ENCODE data around the gene KCTD21.

The KCTD21 gene

DNA sequence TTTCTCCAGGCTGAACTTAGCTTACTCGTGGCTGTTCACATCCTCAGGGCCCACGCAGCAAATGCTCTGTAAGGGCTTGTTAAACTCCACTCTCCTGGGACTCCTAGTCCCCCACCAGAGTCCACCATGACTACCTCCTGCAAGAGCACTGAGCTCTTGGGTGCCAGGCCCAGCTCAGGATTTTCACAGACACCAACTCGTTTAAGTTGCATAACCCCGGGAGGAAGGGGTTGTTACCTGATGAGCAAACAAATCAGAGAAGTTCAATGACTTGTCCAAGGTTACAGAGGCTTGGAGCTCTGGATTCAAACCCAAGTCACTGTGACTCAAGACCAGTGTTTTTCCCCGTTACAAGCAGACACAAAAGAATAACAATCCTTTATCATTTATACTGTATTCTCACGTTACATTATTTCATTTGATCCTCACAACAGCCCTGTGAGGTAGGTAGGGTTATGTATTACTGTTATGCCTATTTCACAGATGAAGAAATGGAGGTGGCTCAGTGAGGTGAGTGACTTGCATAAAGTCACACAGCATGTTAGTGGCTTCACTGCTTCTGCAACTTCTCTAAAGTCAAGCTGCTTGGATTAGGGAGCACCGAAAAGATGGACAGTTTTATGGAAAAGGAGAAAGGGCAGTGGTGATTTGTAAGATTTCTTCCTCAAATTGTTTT, 17.4 kb downstream of the KCTD21 start:
- no peak for DNase-seq

DNA sequence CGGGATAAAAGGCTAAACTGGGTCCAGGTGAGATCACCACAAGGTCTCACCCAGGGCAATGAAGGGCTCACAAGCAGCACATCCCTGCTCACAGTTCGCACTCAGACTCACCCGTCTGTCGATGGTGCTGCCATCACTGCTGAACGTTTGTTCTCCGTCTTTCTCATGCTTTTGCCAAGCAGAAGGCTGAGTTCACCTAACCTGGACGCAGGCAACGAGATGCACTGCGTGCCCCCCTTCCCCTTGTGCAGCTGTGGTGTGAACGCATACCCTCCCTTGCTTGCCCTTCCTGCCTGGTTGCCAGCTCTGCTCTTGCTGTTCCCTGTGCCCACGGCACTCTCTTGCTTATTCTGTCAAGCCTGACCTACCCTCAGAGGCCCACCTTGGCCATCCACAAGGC, 18.0 kb downstream of the KCTD21 start:
- DNase-seq, result no peak

DNA sequence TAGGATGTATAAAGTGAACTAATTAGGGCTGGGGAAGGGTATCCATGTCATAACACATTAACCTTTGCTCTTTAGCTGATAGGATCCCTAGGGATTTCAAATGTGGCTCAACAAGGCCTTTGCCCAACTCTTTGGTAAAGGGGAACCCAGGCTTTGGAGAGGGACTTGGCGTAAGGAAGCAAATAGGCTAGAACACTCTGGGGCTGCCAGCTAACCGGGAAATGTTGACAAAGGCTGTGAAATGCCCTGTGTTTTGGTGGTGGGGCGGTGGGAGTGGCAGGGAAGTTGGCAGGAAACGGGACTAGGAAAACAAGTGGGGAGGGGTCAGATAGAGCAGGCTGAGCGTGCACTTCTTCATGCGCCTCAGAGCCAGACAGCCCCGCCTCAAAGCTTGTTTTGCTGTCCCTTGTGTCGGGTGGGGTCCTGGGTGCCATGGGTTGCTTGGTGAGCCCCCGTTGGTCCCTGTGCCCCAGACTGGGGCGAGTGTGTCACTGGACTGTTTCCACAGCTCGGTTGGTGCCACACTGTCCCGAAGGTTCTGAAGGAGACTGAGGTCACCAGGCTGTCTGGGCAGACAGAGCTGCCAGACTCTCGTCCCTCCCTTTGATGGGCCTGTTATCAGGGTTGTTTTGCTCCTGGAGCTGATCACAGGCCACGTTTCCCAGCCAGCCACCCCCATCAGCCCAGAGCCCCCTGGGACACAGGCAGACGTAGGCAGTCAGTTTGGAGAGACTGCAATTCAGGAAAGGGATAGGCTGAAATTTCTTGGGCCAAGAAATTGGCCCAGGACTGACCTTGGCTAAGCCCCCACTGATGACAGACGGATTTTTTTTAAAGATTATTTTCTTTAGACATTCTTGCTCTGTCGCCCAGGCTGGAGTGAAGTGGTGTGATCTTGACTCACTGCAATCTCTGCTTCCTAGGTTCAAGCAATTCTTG, 19.6 kb downstream of the KCTD21 start:
- DNase-seq, result no peak

DNA sequence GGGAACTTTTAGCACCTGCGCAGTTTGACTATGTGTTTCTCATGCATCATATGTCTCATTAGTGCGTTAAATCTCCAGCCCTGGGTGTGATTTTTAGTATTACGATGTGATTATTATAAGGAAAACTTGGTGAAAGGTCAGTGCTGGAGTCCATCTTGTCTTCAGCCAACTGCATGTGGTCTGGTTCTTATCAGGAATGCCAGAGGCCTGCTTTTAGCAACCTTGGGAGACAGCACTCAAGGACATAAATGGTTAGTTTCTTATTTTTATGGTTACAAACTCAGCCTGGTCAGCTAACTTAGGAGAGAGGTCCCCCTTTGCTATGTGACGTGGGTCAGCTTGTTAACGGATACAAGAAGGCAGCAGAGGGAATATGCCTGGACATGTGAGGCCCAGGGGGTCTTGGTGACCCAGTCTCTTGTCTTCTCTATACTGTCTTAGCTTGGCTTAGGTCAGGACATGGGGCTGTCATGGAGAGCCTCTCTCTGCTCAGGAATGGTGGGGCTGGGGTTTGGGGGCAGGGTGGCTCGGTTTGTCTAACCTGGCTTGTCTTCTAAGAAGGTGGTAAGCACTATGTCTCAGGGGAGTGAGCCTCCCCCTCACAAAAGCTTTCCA, 21.5 kb downstream of the KCTD21 start:
- no peak for DNase-seq

DNA sequence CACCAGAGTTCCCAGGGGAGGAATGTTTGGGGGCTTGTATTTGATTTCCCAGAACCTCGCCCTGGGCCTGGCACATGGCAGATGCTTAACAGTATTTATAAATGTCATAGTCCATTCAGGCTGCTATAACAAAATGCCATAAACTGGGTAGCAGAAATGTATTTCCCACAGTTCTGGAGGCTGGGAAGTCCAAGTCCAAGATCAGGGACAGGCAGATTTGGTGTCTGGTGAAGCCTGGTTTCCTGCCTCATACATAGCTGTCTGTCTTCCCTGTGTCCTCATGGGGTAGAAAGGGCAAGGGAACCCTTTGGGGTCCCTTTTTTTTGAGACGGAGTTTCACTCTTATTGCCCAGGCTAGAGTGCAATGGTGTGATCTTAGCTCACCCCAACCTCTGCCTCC, 24.0 kb downstream of the KCTD21 start:
- DNase-seq, result no peak

DNA sequence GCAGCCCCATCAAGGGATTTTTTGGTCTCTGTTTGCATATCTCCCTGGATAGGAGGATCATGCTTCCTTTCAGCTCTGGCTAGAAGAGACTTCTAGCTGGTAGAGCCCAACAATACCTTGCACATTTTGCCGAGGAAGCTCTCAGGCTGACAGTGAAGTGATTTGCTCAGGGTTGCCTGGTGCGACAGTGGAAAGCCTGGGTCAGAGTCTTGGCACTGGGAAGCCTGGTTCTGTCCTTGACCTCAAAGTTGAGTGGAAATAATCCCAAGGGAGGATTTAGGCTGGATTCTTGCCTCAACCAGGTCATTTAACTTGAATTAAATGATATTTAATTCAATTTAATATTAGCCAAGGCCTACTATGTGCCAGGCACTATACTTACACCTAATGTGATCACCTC, 24.6 kb downstream of the KCTD21 start:
- no peak for DNase-seq

DNA sequence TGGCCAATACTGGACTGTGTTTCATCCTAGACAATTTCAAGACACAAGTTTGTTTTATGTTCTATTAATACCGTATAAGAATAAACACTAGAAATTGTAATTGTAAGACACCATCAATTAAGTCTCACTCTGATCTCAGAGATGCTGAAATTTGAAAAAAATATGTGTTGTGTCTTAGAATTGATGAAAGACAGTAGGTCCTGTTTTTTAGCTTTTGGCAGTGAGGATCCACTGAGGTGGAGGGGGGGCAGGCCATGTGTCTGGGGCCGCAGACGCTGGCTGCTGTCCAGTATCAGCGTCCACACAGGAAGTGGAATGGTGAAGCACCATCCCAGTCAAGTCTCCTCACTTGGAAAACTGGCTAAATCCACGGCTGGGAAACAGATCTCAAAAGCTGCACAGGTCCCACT, 26.5 kb downstream of the KCTD21 start:
- DNase-seq, result no peak

DNA sequence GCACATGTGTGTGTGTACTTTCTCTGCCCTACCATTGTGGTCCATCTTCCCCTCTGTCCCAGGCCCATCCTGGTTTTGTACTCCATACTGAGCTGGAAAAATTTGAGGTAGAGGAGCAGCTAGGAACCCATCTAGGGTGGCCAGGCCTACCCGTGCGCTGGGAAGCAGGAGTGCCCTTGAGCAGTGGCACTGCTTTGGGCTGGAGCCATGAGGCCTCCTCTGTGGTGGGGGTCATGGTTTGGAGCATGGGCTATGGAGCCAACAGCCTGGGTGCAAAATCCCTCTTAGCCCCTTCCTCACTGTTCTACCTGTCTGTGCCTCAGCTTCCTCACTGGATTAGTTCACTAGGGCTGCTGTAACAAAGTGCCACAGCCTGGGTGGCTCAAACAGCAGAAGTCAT, 27.1 kb downstream of the KCTD21 start:
- DNase-seq, result no peak

DNA sequence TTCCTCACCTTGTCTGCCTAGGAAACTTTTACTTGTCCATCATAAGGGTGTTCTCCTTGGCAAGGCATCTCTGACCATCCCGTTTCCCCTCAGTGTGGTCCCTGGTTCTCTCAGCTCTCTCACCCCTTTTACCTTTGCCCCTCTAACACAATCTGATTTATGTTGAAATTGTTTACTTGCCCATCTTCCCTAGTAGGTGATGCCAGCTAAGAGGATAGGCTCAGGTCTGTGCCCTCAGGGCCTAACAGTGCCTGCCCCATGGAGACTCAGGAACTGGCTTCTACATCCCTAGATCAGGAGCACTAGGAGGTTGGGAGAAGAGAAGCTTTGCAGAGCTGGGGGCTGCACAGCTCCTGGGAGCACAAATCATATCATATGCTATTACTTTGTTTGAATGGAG, 27.9 kb downstream of the KCTD21 start:
- no peak for DNase-seq

DNA sequence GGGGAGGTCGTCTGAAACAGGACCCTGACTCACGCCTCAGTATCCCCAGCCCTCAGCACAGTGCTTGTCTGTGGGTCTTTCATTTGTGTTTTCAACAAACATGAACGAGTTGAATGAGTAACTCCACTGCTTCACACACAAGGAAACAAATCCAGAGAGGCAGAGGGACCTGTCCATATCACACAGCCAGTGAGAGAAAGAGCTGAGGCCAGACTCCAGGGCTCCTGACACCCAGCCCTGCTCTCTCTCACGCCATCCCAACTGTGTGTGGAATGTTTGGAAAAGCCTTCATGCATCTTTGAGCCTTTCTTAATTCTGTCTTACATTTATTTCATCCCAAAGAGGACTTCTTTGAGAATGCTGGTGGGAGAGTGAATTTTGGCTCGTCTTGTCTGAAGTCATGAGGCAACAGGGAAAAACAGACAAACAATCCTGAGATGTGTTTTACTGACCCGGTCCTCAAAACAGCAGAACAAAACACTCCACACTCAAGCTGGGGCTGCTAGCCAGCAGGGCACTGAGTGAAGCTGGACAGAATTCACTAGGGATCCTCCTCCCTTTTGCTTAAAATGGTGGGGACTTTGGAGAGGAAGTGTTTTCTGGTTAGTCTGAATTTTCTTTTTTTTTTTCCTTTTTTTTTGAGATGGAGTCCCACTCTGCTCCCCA, 29.3 kb downstream of the KCTD21 start:
- DNase-seq, result no peak

DNA sequence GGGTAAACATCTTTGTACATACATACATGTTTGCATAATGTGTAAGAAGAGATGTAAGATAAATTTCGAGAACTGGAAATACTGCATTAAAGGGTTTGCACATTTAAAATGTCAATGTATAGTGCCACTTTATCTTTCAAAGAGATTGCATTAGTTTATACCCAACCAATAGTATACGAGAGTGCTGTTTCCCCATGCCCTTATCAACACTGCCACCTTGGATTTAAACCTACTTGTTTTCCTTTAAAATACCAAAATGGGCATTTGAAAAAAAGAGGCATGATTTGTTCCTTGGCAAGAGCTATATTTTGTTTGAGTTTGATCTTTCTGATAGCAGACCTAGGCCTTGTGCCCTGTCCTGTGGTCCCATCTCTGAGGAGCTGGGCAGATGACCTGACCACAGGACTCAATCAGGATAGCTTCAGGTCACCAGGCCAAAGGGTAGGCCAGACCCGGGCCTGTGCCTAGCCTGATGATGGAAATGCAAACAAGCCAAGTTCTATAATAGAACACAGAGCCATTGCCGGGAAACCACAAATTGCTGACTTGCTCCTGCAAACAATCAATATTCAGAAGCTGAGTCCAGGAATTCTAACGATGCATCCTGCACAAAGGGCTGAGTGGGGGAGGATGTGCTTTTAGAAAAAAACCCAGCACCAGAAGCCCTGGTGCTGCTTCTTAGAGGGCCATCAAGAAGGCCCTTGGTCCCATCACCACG, 32.1 kb downstream of the KCTD21 start:
- DNase-seq, result no peak

DNA sequence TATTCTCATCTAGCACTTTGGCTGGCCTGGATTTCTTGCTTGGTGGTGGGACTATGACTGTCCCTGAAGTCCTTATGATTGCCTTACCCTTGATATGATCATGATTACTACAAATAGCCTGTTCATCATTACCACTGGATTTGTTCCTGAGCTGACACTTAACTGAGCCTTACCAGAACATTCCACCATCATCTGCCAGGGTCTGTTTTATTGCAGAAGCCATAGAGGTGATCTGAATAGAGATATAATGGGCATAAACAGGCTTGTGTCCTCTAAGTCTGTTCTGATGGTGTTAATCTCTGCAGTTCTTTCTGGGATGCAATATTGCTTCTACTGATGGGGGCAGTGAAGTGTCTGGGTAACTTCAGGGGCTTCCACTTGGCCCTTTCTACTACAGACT, 36.6 kb downstream of the KCTD21 start:
- no peak for DNase-seq

DNA sequence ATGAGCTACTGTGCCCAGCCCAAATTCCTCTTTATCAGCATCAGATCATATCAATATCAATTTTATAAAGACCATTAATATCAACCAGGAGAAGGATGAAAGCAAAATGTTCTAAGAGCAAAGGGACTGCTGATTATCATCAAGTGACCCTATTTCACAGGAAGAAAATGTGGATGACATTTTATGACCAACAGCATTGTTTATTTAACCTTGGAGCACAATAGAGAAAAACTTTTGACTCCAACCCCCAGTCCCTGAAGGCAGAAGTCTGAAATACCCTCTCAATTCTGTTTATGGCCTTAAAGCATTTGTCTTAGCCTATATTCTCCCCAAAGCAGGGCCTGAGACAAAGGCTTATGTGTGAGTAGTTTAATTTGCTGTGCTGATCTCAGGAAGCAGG, 37.7 kb downstream of the KCTD21 start:
- DNase-seq, result no peak

DNA sequence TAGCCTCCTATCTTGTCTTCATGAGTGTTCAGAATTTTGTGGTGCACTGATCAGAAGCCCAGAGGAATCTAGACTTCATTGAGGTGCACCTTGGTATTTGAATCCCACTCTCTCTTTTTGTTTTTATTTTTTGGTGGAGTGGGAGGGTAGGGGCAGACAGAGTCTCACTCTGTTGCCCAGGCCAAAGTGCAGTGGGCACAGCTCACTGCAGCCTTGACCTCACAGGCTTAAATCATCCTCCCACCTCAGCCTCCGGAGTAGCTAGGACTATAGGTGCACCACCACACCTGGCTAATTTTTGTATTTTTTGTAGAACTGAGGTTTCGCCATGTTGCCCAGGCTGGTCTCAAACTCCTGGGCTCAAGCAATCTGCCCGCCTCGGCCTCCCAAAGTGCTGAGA, 38.1 kb downstream of the KCTD21 start:
- no peak for DNase-seq

DNA sequence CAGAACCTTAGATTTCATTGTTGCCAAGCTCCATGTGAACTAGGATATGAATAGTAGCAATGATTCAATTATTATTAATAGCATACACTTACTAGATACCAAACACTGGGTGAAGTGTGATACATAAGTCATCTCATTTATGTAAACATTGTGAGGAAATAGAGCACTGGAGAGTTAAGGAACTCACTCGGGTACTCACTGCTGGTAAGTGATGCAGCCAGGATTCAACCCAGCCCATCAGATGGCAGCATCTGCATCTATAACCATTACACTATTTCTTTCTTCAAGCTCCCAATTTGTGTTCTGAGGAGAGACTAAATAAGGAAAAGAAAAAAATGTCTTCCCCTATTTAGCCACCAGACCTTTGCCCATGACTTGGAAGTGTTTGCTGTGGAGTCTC, 38.8 kb downstream of the KCTD21 start:
- no peak for DNase-seq

DNA sequence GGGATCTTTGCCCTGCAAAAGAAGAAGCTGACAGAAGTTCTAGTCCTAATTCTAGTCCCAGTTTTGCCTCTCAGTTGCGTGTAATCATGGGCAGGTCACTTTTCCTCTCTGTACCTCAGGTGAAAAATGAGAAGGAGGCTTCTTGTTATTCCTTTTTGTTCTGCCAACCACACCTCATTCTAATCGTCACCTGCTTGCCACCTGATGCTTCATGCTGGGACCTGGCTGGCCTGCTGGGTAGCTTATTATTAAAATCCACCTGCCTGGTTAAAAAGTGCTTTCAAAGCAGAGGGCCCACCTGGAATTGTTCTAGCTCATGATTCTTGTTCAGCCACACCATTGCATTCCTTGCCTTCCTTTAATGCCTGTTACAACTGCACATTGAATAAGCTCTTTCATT, 40.6 kb downstream of the KCTD21 start:
- peak; percentile 71 to 91 for DNase-seq

DNA sequence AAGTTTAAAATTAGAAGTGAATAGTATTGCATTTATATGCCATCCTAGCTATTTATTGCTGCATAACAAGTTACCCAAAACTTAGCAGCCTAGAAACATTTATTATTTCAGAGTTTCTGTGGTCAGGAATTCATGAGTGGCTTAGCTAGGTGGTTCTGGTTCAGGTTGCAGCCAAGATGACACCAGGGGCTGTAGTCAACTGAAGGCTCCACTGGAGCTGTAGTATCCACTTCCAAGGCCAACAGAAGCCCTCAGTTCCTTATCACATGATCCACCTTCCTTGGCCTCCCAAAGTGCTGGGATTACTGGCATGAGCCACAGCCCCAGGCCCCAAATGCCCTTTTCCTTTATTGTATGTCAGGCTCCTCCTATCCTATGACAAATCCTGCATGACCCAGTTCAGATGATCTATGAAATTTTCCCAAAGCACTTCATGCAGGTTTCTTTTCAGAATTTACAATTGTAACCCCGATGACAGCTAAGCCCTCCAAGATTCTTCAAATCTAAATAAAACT, 42.9 kb downstream of the KCTD21 start:
- DNase-seq, result no peak

DNA sequence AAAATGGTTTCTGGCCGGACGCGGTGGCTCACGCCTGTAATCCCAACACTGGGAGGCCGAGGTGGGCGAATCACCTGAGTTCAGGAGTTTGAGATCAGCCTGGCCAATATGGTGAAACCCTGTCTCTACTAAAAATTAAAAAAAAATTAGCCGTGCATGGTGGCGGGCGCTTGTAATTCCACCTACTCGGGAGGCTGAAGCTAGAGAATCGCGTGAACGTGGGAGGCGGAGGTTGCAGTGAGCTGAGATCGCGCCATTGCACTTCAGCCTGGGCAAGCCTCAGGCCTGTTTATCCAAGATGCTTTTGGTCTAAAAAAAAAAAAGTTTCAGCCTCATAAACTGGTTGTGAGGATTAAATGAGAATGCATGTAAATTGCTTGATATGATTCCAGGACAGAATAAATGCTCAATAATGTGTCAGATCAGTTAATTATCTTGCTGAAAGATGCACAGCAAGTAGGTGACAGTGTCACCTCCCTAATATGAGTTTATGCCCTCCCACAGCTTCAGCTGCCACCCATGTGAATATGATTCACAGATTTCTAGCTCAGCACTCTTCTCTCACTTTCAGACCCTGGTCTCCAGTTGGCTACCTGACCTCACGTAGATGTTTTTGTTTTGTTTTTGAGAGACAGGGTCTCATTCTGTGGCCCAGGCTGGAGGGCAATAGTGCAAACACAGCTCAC, 47.9 kb downstream of the KCTD21 start:
- no peak for DNase-seq

DNA sequence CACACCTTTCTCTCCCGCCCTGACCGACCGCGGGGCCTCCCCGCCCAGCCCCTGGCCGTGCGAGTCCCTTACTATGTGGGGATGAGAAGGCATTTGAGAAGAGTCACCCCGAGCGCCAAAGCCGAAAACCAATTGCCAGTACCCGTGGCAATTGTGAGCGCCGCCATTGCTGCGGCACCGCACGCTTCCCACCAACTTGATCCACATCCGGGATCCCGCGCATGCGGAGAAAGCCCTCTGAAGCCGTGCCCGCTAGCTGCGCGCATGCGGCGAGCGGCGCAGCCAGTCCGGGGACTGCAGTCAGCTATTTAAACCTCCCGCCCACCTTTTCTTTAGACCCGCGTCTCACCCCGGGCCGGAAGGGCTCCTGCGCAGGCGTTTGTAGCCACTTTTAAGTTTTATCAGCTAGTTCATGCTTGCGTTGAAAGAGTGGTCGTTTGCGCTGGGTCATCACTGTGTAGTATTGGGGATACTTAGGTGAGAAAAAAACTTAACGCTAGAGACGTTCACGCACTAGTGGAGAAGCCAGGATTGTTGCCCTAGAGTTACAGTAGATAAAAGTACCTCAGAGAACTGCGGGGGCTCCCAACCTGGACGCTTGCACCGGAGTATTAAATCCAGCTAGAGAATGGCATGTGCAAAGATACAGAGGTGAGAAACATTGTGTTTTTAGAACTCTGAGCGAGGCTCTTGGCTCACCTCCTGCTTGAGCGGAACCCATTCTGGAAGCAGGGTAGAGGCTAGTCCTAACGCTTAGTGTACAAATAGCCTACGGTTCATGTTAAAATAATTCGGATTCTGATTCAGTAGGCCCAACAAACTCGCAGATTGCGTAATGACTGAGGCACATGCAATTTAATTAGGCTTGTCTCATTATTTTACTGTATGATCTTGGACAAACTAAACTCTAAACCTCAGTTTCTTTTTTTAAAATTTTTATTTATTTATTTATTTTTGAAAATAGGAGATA, 48.7 kb downstream of the KCTD21 start, which contains the start of gene ALG8:
Gene ALG8 (minus strand): TSS at position 205 of the 970 bp plus-strand sequence. CDS start 38 bp downstream, at position 167.
- DNase-seq, result peak; percentile 87 to 96

DNA sequence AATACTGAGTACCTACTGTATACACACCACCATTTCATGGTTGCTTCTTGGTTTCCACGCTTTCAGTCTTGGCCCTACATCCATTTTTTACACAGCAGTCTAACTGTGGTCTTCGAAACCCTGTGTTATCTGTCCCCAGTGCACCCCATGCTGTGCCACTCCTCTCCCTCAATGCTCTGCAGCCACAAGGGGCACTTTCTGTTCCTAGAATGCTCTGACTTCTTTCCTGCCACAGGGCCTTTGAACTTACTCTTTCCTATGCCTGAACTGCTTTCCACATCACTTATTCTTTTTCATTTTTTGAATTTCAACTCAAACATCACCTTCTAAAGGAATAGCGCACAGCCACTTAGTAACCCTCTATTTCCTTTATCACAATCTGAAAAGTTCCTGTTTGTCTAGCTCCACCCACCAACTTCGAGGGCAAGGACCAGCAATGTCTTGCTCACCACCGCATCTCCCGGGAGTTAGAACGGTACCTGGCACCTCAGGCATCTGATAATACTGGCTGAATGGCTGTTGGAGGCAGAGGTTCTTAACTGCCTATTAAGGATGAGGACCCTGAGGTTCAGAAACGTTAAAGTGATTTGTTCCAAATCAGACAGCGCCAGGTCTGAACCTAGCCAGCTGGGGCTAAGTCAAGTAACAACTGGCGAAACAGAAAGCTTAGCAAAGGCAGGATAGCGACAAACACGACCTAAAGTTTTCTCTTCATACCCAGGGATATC, 49.6 kb downstream of the KCTD21 start:
- DNase-seq, result no peak
